Measurements from ENCODE around the gene ZNF507.

The ZNF507 gene

GRCh38 chr19:32322541-32322940, 22.9 kb upstream of the ZNF507 start:
- TF ChIP-seq CTCF (IDR thresholded peaks at IDR 0.05; ENCODE audit: borderline replicate concordance, control extremely low read depth, extremely low read depth, insufficient read depth, missing control alignments), result no peak
- no peak for DNase-seq (ENCODE audit: low spot score)
- in situ Hi-C loops (cut with MboI; ENCODE audit: low sequenced_read_pairs, unreplicated experiment), result no loop called here

DNA sequence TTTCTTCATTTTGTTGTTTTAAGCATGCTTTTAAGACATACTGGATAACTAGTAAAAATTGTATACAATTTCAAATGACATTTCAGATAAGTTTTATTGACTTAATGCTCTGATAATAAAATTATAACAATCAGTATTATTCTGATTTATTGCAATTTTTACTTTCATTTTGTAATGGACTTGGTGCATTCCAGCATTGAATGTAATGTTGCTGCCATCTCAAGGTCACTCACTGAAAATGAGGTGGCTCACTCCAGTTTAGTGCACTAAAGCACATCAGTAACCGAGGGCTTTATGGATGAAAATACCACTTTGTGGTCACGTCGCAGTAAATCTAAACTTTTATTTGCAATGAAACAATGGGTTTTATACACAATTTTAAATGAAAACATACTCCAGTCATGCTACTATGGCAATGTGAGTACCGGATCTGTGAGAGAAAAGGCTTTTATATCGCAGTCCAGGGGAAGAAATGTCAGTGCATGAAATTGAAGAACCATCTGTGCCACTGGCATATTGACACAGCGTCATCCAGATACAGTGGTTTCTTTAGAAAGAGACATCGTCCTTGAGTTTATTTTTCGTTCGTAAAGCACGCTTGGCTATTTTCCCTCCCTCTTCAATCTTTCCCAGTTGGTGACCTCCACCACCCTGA, 20.7 kb upstream of the ZNF507 start:
- no peak for TF ChIP-seq CTCF (IDR thresholded peaks at IDR 0.05; ENCODE audit: borderline replicate concordance, control extremely low read depth, extremely low read depth, insufficient read depth, missing control alignments)
- no peak for DNase-seq (ENCODE audit: low spot score)
- in situ Hi-C loops (cut with MboI; ENCODE audit: low sequenced_read_pairs, unreplicated experiment), result loop anchor here (25.0 kb wide), 1 partner anchor 238 kb away; no protein-coding TSS in a partner anchor

GRCh38 chr19:32330213-32330857, 15.1 kb upstream of the ZNF507 start:
- no peak for DNase-seq (ENCODE audit: low spot score)
- in situ Hi-C loops (cut with MboI; ENCODE audit: low sequenced_read_pairs, unreplicated experiment), result loop anchor here (25.0 kb wide), 1 partner anchor 232 kb away; no protein-coding TSS in a partner anchor
- TF ChIP-seq CTCF (IDR thresholded peaks at IDR 0.05; ENCODE audit: borderline replicate concordance, control extremely low read depth, extremely low read depth, insufficient read depth, missing control alignments), result no peak

DNA sequence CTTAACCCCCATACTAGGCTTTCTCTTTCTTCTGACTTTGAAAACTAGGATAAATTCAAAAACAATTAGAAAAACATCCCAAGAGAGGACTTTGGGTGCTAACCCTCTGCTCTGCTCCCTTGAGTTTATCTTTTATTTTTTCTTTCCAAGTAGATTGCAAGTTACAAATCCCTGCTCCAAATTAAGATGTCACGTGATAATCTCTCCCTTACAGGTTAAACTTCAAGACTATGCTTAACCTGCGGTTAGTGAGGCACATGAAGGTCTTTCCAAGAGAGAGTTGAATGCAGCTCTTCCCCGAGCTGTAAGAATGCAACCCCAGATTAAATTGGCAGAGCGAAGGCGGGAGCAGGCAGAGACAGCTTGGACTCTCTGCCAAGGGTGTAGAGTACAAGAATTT, 12.2 kb upstream of the ZNF507 start:
- TF ChIP-seq CTCF (IDR thresholded peaks at IDR 0.05; ENCODE audit: borderline replicate concordance, control extremely low read depth, extremely low read depth, insufficient read depth, missing control alignments), result no peak
- DNase-seq (ENCODE audit: low spot score), result no peak
- in situ Hi-C loops (cut with MboI; ENCODE audit: low sequenced_read_pairs, unreplicated experiment), result loop anchor here (25.0 kb wide), 1 partner anchor 229 kb away; no protein-coding TSS in a partner anchor

- DNase-seq (ENCODE audit: low spot score), result no peak
- no peak for TF ChIP-seq CTCF (IDR thresholded peaks at IDR 0.05; ENCODE audit: borderline replicate concordance, control extremely low read depth, extremely low read depth, insufficient read depth, missing control alignments)
- in situ Hi-C loops (cut with MboI; ENCODE audit: low sequenced_read_pairs, unreplicated experiment), result loop anchor here (25.0 kb wide), 1 partner anchor 226 kb away; no protein-coding TSS in a partner anchor
Observed at GRCh38 chr19:32336259-32337083, 8.9 kb upstream of the ZNF507 start.

- in situ Hi-C loops (cut with MboI; ENCODE audit: low sequenced_read_pairs, unreplicated experiment), result loop anchor here (25.0 kb wide), 1 partner anchor 225 kb away; no protein-coding TSS in a partner anchor
- no peak for DNase-seq (ENCODE audit: low spot score)
- TF ChIP-seq CTCF (IDR thresholded peaks at IDR 0.05; ENCODE audit: borderline replicate concordance, control extremely low read depth, extremely low read depth, insufficient read depth, missing control alignments), result no peak
Observed at GRCh38 chr19:32337084-32337808, 8.2 kb upstream of the ZNF507 start.
